Measurements from ENCODE around the gene MYL10.

GRCh38 chr7:101677391-101677790 lies 48.3 kb upstream of the MYL10 start:
- no peak for TF ChIP-seq EGR1 (IDR thresholded peaks at IDR 0.05; ENCODE audit: low read depth)
- no peak for TF ChIP-seq RAD21 (IDR thresholded peaks at IDR 0.05; ENCODE audit: low read depth)
- TF ChIP-seq, protein P1, sequence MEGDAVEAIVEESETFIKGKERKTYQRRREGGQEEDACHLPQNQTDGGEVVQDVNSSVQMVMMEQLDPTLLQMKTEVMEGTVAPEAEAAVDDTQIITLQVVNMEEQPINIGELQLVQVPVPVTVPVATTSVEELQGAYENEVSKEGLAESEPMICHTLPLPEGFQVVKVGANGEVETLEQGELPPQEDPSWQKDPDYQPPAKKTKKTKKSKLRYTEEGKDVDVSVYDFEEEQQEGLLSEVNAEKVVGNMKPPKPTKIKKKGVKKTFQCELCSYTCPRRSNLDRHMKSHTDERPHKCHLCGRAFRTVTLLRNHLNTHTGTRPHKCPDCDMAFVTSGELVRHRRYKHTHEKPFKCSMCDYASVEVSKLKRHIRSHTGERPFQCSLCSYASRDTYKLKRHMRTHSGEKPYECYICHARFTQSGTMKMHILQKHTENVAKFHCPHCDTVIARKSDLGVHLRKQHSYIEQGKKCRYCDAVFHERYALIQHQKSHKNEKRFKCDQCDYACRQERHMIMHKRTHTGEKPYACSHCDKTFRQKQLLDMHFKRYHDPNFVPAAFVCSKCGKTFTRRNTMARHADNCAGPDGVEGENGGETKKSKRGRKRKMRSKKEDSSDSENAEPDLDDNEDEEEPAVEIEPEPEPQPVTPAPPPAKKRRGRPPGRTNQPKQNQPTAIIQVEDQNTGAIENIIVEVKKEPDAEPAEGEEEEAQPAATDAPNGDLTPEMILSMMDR (IDR thresholded peaks at IDR 0.05 in 2 of 3, conservative IDR thresholded peaks at IDR 0.05 in 1 of 3; ENCODE audit: borderline replicate concordance in 1 of 3, insufficient read depth in 1 of 3, low read depth in 2 of 3, low read length in 2 of 3): no peak
- no peak for TF ChIP-seq ZFX (IDR thresholded peaks at IDR 0.05)
- no peak for TF ChIP-seq ZNF274 (IDR thresholded peaks at IDR 0.05; ENCODE audit: low read depth, low read length)
- no peak for TF ChIP-seq POLR2A (IDR thresholded peaks at IDR 0.05; ENCODE audit: borderline replicate concordance, extremely low read depth, insufficient read depth, insufficient read length)
- TF ChIP-seq POLR2AphosphoS5 (IDR thresholded peaks at IDR 0.05; ENCODE audit: low read depth, low read length): no peak
